ENCODE results near the gene REL.
A peak's percentile ranks its signal among the peaks of the same experiment; 100 is the strongest.
"Not testable (repeated sequence)": the region's sequence is repeated elsewhere in the genome, so short reads cannot be mapped to it uniquely, and the experiment has no call there.

The REL gene

DNA sequence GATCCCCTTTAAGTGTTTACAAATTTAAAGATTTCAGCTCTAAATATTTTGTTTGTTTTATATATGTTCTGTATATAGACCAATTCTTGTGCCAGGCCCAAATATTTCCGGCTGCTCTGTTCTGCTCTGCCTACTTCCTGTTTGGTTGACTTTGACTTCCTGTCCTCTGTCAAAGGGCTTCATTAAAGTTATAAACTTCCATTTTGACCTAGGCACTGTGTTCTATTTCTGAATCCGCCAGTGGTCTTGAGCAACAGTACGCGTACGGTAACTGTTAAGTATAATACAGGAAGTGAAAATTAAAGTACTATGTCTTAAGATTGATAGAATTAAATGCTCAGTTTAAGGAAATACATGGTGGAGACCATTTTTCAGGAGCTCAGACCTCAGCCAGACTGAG lies 13.5 kb upstream of the REL start:
- no peak for DNase-seq (ENCODE audit: low read depth)

DNA sequence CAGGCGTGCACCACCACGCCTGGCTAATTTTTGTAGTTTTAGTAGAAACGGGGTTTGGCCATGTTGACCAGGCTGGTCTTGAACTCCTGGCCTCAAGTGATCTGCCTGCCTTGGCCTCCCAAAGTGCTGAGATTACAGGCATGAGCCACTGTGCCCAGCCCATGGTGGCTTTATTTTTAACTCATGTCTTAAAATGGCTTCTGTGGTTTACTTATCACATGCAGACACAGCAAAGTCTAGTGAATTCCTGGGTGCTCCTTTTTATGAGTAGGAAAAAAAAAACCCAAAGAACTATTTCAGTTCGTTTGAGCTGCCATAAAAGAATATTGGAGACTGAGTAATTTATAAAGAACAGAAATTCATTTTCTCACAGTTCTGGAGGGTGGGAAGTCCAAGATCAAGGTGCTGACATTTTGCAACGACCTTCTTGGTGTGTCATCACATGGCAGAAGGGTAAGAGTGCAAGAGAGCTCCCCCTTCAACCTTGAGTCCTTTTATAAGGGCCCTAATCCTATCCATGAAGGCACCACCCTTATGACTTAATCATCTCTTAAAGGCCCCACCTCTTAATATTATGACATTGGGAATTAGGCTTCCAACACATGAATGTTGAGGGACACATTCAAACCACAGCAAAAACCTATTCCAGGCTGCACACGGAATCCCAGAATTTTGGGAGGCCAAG lies 12.6 kb upstream of the REL start:
- DNase-seq (ENCODE audit: low read depth), result no peak

DNA sequence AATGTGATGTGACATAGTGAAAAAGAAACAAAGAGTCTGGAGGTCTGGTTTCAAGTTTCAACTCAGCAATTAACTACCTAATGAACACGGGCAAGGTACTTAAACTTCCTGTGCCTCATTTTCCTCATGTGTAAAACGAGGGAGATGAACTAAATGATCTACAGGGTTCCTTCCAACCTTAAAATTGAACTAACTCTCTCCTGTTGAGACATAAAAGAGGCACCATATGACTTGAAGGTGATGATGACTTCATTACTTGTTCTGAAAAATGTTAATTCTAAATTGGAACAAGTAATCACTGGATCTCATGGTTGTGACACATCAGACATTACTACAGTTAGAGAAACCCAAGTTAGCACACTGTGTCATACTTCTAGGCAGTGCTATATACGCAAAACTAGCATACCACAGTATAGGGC lies 8.9 kb upstream of the REL start:
- no peak for DNase-seq (ENCODE audit: low read depth)

DNA sequence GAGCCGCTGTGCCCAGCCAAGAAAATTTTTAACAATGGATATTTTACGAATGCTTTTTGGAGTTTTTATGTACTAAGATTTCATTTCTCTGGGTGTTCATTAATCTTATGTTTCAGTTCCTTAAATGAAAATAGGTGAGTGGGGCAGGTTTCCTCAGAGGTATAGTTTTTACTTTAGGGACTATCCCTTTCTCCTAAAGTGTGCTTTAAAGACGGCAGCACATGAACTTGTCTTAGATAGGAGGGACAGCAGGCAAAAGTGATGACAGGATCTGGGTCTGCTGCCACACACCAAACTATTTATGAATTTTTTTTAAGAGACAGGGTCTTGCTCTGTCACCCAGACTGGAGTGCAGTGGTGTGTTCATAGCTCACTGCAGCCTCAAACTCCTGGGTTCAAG lies 8.0 kb upstream of the REL start:
- no peak for DNase-seq (ENCODE audit: low read depth)

DNA sequence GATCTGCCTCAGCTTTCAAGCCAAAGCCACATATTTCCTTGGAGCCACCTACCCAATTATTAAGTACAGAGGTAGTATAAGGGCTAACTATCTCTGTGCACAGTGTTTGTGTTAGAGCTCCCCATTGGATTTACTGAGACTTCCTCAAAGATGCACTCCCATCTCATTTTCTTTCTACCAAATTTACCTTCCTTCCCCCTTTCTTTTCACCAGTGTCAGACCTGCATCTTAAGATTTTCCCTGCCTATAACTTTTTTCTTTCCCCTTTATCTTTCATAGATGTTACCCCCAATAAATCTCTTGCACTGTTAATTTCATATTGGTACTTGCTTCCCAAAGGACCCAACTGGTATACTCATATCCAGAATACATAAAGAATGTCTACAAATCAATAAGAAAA lies 5.9 kb upstream of the REL start:
- no peak for DNase-seq (ENCODE audit: low read depth)

DNA sequence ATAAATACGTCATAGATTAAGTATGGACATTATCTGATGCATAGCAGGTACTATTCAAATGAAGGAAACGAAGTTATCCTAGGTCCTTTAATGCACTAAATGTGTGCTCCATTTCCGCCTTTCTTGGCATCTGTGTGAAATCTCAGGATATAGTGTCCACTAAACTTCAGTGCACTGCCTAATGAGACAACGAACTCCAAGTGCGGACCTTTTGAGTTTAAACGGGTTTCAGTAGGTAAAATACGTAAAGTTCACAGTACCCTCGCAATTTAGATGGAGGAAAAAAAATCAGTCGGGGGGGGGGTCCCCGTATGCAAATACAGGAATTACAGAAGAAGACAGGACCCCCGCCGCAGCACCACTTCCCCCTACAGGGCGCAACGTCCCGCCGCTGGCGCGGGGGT lies 729 bp upstream of the REL start:
- DNase-seq (ENCODE audit: low read depth), result no peak

DNA sequence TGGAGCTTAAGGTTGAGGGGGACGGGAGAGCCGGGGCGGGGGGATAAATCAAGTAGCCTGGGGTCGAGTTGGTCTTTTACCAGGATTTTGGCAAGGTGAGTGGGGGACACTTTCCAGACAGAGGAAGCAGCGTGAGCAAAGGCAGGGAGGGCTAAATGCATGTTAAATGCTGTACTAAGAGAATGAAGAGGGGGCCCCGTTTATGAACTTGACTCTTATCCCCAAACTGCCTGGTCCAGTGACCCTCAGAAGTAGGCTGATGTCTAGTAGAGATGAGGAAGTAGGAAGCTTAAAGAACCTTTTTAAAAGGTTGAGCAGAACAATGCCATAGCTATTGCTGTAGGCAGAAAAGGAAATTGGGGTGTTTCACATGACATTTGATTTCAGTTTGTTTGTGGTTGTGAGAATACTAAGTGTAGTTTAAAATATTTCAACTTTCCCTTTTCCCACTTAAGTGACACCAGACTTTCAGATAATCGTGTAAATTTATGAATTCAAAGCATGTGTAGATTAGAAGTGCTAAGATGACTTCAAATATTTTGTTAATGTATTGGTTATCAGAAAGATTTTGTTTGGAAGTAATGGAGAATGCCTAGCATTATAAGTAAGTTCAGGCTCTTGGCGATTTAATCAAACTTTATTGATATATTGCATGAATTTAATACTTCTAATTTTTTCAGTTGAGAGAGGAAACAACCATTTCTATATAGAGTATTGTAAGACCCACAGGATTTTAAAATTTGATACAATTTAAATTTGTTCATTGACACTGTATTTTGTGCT lies 1.8 kb downstream of the REL start:
- DNase-seq (ENCODE audit: low read depth), result peak; percentile 13

DNA sequence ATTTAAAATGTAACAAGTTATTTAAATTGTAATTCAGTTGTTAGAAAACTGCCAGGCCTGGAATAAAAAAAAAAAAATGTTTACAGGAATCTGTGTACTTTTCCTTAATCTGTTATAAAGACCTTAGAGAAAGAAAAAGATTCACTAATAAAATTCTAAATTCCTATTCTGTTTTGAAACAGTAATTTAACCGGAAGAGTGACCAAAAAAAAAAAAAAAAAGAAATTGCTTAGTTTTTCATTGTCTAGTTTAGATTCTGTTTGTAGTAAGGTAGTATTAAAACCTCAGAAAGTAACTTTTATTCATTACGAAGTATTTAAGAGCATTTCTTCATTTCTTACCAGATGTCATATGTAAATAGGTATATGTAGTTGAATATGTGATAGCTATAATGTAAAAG lies 2.5 kb downstream of the REL start:
- no peak for DNase-seq (ENCODE audit: low read depth)

DNA sequence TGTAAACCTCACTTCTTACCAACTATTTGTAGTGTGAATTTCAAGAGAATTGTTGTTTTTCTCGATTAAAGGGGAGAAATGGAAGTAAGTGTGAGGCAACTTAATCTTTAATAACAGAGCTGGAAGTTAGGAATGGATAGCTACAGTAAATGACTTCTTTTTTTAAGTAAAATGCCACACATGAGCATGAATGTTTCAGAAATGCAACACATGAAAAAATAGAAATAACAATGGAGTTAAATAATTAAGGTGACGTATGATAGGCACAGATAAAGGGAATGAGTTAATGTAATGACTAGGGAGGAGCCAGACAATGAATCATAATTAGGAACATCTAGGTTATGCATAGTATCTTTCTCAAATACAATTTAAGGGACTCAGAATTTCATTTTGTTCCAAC lies 3.4 kb downstream of the REL start:
- DNase-seq (ENCODE audit: low read depth), result peak; percentile 22

DNA sequence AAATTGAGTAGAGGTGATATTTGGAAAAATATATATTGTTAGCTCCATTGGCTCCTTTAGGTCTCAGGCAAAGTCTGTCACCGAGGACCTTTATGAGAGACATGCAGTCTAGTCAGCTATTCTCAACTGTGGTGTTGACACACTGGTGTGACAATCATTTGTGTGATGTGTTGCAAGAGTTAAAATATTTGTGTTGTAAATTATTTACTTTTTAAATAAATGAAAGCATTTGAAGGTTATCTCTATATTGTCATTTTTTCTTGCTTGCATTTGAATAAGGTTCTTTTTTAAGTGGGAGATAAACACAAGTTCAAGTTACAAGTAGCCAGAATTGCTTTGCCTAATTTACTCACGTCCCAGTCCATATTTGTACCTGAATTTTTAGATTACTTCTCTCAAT lies 4.3 kb downstream of the REL start:
- DNase-seq (ENCODE audit: low read depth), result no peak

DNA sequence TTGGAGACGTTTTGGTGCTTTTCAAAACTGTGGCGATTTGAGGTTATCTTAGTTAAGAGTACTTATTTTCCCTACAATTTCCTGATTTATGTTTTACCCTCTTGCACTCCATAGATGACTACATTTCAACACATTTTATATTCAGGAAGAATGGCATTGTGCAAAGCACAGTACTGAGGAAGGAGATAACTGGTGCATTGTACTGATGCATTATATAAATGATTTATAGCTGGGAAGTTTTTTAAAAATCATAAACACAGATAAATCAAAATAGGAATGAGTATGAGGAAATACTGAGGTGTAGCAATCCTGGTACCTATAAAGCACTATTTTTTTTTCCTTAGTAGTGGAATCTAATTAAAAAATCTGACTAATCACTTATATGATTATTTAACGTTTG lies 5.6 kb downstream of the REL start:
- no peak for DNase-seq (ENCODE audit: low read depth)

DNA sequence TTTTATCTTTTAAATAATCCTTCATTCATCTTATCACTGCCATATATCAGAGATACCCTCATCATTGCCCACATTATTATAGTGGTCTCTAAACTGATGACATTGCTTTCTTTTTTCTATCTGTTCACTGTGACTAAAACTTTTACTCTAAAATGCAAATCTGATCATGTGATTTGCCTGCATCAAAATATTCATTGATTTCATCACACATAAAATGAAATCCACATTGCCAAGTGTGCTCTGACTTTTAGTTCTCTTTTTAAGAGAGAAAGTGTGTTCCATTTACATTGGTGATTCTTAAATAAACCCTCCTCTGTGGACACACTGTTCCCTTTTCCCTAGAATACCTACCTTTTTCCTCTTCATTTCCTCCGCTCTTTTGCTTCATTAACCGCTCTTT lies 7.5 kb downstream of the REL start:
- no peak for DNase-seq (ENCODE audit: low read depth)

DNA sequence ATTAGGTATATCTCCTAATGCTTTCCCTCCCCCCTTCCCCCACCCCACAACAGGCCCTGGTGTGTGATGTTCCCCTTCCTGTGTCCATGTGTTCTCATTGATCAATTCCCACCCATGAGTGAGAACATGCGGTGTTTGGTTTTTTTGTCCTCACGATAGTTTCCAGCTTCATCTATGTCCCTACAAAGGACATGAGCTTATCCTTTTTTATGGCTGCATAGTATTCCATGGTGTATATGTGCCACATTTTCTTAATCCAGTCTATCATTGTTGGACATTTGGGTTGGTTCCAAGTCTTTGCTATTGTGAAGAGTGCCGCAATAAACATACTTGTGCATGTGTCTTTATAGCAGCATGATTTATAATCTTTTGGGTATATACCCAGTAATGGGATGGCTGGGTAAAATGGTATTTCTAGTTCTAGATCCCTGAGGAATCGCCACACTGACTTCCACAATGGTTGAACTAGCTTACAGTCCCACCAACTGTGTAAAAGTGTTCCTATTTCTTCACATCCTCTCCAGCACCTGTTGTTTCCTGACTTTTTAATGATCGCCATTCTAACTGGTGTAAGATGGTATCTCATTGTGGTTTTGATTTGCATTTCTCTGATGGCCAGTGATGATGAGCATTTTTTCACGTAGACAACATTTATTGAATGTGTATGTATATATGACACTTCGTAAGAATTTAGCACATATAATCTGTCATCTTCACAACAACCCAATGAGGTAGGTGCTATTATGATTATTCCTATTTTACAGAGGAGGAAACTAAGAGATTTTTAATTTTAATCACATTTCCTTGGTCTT lies 8.4 kb downstream of the REL start:
- not testable (repeated sequence) for DNase-seq (ENCODE audit: low read depth)

DNA sequence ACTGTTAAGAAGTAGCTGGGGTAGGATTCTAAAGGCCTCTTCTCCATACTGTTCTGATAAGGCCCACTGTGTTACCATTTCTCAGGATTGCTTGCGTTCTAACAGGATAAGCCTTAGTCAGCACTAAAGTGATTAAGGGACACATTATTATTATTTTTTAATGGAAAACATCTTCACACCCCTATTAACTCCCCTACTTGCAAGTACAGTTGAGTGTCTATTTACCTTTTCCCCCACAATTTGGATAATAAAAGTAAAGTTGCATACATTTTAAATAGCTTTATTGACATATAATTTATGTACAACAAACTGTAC lies 9.0 kb downstream of the REL start:
- DNase-seq (ENCODE audit: low read depth), result no peak

DNA sequence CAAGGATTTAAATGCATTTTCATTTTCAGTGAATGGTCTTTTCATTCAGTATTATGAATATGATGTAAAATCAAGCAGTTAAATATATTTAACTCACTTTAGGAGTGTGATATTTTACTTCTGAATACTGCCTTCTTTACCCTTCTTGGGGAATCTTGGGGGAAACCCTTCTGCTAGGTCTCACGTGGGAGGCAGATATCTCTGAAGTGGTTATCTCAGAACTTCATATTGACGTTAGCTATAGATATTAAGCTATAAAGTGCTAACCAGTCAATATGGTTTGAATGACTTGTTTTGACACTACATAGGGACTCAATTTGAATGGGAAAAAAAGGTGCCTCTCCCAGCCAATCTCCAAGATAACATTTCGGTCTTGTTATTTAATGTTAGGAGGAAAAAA lies 9.8 kb downstream of the REL start:
- DNase-seq (ENCODE audit: low read depth), result no peak

DNA sequence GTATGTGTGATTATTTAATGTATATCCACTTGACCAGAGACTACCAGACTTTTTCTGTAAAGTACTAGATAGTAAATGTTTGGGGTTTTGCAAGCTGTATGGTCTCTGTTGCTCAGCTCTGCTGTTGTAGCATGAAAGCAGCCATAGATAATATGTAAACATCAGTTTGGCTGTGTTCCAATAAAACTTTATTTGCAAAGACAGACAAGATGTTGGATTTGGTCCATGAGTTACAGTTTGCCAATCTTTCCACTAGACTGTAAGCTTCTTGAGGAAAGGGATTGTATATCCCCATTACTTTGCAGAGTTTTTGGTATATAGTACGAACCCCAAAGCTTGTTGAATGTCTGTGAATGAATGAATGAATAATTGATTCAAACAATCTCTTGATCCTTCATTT lies 17.2 kb downstream of the REL start:
- no peak for DNase-seq (ENCODE audit: low read depth)

DNA sequence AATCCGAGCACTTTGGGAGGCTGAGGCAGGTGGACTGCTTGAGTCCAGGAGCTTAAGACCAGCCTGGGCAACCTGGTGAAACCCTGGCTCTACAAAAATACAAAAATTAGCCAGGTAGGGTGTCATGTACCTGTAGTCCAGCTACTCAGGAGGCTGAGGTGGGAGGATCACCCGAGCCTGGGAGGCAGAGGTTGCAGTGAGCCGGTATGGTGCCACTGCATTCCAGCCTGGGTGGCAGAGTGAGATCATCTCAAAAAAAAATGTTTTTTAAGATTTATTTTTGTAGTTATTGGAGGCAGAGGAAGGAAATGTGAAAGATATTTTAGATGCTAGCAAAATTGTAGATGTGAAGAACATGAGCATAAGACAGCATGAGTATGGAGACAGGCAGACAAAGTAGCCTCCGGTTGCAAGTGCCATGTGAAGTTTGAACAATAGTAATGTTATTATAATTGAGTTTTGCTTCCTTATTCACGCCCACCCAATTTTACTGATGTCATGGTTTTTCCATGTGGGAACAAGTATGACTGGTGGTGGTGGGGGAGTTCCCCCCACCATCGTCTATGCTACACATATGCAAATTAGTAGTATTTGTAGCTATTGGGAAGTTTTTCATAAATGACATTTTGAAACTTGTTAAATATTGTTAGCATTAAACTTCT lies 18.0 kb downstream of the REL start:
- no peak for DNase-seq (ENCODE audit: low read depth)

DNA sequence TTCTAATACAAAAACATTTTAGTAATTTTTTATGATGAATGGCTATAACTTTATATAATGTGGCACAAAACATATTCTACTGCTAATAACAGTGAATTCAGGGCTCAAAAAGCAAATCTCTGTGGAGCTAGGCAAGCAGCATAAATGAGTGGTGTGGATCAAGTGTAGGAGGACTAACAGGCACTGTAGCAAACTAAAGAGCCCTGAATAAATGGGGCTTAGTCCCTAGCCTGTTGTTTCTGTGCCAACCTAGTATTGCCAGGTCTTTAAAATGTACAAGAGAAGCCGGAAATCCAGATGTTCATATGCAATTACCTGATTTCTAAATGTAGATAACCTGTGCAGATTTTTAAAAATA lies 18.5 kb downstream of the REL start:
- DNase-seq (ENCODE audit: low read depth), result no peak

DNA sequence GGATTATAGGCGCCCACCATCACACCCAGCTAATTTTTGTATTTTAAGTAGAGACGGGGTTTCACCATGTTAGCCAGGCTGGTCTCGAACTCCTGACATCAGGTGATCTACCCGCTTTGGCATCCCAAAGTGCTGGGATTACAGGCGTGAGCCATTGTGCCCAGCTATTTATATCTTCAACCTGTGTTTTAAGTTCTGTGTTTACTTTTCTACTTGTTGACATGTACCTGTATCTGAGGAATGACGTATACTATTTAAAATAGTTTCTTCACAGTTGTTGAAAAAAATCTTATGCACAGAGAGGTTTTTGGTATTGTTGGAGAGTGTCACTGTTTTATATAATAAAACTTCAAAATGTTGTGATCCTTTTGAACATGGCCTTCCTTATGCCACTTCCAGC lies 19.9 kb downstream of the REL start:
- DNase-seq (ENCODE audit: low read depth), result not testable (repeated sequence)

DNA sequence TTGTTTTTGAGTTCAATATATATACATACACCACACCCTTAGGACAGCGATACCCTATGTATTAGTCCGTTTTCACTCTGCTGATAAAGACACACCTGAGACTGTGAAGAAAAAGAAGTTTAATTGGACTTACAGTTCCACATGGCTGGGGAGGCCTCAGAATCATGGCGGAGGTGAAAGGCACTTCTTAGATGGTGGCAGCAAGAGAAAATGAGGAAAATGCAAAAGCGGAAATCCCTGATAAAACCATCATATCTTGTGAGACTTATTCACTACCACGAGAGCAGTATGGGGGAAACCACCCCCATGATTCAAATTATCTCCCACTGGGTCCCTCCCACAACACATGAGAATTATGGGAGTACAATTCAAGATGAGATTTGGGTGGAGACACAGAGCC lies 24.5 kb downstream of the REL start:
- not testable (repeated sequence) for DNase-seq (ENCODE audit: low read depth)

DNA sequence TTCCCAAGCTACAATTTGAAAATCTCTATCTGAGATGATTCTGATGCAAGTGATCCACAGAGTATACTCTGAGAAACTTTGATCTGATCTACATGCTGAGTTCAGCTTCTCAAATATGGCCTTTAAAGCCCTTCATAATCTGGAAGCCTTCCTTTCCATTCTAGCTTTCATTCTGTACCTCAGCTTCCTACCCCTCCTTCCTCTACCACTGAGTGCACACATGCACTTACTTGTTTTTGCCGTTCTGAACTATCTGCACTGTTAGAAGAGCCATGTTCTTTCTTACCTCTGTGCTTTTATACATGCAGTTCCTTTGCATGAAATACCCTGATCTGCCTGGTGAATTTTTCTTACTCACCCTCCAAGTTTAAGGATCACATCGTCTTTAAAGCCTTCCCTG lies 25.0 kb downstream of the REL start:
- DNase-seq (ENCODE audit: low read depth), result no peak

DNA sequence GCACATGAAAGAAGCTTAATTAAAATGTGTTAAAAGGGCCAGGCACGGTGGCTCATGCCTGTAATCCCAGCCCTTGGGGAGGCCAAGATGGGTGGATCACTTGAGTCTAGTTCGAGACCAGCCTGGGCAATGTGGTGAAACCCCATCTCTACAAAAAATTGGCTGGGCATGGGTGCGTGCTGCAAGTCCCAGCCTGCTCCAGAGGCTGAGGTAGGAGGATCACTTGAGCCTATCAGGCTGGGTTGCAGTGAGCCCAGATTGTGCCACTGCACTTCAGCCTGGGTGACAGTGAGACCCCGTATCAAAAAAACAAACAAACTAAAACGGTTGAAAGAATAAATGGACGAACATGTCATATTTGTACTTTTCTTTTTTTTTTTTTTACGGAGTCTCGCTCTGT lies 26.0 kb downstream of the REL start:
- DNase-seq (ENCODE audit: low read depth), result no peak
